Naive B cell (primary cell): ENCODE measurements around the gene SMG7. TPM values are rescaled to one million over a fixed set of nuclear protein-coding genes. Genes with fewer than 3 reads are reported as not detected.
A peak's percentile ranks its signal among the peaks of the same experiment; 100 is the strongest.

ENCODE experiments used
- ATAC-seq, 2 donors: fragments of 150-1000 bp; cut with Tn5 transposase; 2 replicates each; pipeline ENCODE4 v1.10.0; 2021; ENCODE audit warnings: low read depth in 2 of 2, mild to moderate bottlenecking in 2 of 2, moderate library complexity in 2 of 2
- DNase-seq: peaks from one replicate; pipeline ENCODE4 v3.0.0; 2022
- H3K27ac Mint-ChIP-seq, 6 donors: one replicate each; pipeline ENCODE4 v1.8.0; 2020 to 2022; ENCODE audit warnings: mild to moderate bottlenecking in 6 of 6, mixed read lengths in 6 of 6, moderate library complexity in 5 of 6, inconsistent platforms in 2 of 6
- H3K27me3 Mint-ChIP-seq, 3 donors: one replicate each; pipeline ENCODE4 v1.8.0; 2021 to 2022; ENCODE audit warnings: mixed read lengths in 3 of 3, mild to moderate bottlenecking in 1 of 3
- H3K36me3 Mint-ChIP-seq, 2 donors: one replicate each; pipeline ENCODE4 v1.8.0; 2020 to 2022; ENCODE audit warnings: mixed read lengths in 2 of 2, inconsistent platforms in 1 of 2, mild to moderate bottlenecking in 1 of 2
- H3K4me1 Mint-ChIP-seq, 3 donors: one replicate each; pipeline ENCODE4 v1.8.0; 2020 to 2022; ENCODE audit warnings: mixed read lengths in 3 of 3, inconsistent platforms in 1 of 3, mild to moderate bottlenecking in 1 of 3, moderate library complexity in 1 of 3
- H3K4me3 Mint-ChIP-seq, 8 donors: one replicate each; pipeline ENCODE4 v1.8.0; 2020 to 2022; ENCODE audit warnings: mild to moderate bottlenecking in 8 of 8, mixed read lengths in 8 of 8, moderate library complexity in 8 of 8, inconsistent platforms in 2 of 8
- H3K9me3 Mint-ChIP-seq, 7 donors: one replicate each; pipeline ENCODE4 v1.8.0; 2020 to 2022; ENCODE audit warnings: mixed read lengths in 7 of 7, mild to moderate bottlenecking in 5 of 7, inconsistent platforms in 2 of 7, moderate library complexity in 1 of 7
- polyA plus RNA-seq, 6 donors: library from polyadenylated mRNA; unstranded; fragments of 300-500 nt; fragmentation: Illumina TruSeq; gene quantifications; one replicate each; pipeline ENCODE4 v1.2.3, GENCODE V29; 2021; ENCODE audit warnings: low read depth in 6 of 6

SMG7 gene
- polyA plus RNA-seq, 6 donors from 2014 or later = 4.1 to 55.6 (median 31.4) TPM

DNA sequence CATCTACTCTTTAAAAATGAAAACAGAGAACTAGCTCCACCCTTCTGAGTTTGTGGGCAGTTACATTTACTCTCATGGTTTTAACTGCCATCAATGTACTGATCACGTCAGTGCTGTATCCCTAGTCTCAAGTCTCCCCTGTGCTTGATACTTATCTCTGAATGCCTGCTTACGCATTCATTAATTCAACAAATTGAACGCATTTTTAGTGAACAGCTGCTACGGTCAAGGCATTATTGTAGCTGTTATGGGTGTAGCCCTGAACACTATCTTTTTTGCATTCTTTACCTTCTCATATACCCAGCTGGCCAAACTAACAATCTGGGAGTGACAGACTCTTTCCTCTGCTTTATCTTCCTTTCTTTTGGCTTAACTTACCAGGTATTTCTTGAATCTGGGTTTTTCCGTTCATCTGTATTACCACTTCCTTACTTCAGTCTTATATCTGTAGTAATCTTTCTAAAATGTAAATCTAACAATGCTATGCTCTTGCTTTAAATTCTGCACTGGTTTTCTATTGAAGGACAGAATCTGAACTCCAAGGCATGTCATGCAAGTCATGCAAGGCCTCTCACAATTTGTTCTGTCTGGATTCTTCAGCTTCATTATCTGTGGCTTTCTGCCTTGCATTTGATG lies 33.3 kb downstream of the SMG7 start:
- Mint-ChIP-seq H3K27ac (no peak overlapping the region), H3K27me3 (no peaks in the 10 kb centered on the region), H3K9me3 (no peaks in the 10 kb centered on the region), H3K36me3 (no peaks in the 10 kb centered on the region), H3K4me3 (no peak overlapping the region), H3K4me1 (peaks cover 5 to 16% (median 13%) of the 10 kb centered on the region in 3 donors)
- DNase-seq (no peak), ATAC-seq (no peak)

DNA sequence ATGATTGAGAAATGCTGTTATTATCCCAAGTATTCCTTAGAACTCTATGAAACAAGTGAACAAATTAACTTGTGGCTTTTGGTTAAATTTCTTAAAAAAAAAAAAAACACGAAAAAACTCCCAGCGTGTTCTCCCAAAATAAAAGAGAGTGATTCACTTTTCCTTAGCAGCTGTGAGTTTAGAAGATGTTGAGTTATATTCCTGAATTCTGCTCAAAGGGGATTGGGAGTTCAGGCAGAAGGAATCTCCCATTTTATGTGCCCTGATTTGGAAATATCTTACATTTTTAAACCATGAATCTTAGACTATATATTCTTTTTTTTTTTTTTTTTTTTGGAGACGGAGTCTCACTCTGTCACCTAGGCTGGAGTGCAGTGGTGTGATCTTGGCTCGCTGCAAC lies 34.3 kb downstream of the SMG7 start:
- H3K4me1 Mint-ChIP-seq = peaks cover 7 to 19% (median 12%) of the 10 kb centered on the region in 3 donors
- no peak for ATAC-seq
- no peaks in the 10 kb centered on the region for H3K36me3 Mint-ChIP-seq
- peak overlapping the region in 1 of 6 donors; percentile 44 for H3K27ac Mint-ChIP-seq
- no peak for DNase-seq
- no peaks in the 10 kb centered on the region for H3K27me3 Mint-ChIP-seq
- H3K4me3 Mint-ChIP-seq = no peak overlapping the region
- H3K9me3 Mint-ChIP-seq = no peaks in the 10 kb centered on the region

DNA sequence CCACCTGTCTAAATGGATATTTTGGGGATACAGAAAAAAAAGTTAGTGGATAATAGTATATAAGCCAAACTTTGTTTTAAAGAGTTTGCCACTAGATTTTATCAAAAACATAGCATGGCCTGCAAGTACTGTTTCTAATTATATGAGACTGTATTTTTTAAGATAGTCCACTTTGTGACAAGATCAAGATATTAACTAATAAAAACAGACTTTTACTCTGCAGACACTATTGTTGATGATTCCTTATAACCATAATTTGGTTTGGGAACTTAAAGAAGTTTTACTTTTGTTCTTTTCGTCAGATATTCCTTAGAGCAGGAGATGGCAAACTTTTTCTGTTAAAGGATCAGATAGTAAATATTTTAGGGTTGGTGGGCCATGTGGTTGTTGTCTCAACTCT lies 36.4 kb downstream of the SMG7 start:
- Mint-ChIP-seq H3K27ac (no peak overlapping the region), H3K4me1 (peaks cover 11 to 17% (median 14%) of the 10 kb centered on the region in 3 donors), H3K36me3 (no peaks in the 10 kb centered on the region), H3K4me3 (no peak overlapping the region), H3K9me3 (no peaks in the 10 kb centered on the region), H3K27me3 (no peaks in the 10 kb centered on the region)
- ATAC-seq = no peak
- no peak for DNase-seq

DNA sequence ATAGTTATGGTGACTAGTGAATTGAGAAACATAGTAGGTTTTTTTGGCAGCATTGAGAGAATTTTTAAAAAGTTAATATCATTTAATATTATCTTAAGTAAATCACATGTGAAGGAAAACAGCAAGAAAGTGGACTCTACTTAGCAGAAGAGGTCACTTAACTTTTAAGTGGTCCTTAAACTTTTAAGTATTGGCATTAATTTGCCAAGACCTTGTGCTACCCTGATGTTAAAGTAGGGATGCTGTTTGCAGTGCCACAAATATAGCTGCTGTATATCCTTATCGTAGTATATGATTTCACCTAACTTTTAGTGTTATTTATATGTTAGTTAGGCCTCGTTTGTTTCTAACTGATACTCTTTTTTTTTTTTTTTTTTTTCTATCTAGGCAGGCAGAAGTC lies 40.2 kb downstream of the SMG7 start:
- Mint-ChIP-seq H3K27ac (peak overlapping the region in 1 of 6 donors; percentile 47), H3K27me3 (no peaks in the 10 kb centered on the region), H3K4me3 (no peak overlapping the region), H3K4me1 (peaks cover 11 to 17% (median 14%) of the 10 kb centered on the region in 3 donors), H3K9me3 (no peaks in the 10 kb centered on the region), H3K36me3 (no peaks in the 10 kb centered on the region)
- ATAC-seq (no peak), DNase-seq (no peak)

DNA sequence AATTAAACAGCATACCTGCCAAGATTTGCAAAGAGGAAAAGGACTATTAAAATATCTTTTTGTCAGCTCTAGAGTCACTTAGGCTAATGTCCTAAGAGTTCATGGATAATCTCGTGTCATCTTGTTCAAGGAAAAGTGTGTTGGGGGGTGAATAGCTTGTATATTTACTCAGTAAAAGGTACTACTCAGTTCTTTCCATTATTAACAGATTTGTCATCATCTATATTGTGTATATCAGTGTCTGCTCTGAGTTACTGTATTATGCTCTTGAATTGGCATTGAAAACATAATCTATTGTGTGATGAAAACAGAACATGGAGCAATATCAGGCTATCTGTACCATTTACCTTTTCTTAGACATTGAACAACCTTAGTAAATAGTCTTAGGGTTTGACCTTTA lies 41.9 kb downstream of the SMG7 start:
- no peaks in the 10 kb centered on the region for H3K27me3 Mint-ChIP-seq
- H3K27ac Mint-ChIP-seq = no peak overlapping the region
- ATAC-seq (no peak), DNase-seq (no peak)
- no peak overlapping the region for H3K4me3 Mint-ChIP-seq
- H3K4me1 Mint-ChIP-seq = peaks cover 11 to 17% (median 14%) of the 10 kb centered on the region in 3 donors
- peaks cover 0 to 7% of the 10 kb centered on the region in 2 donors for H3K36me3 Mint-ChIP-seq
- no peaks in the 10 kb centered on the region for H3K9me3 Mint-ChIP-seq

DNA sequence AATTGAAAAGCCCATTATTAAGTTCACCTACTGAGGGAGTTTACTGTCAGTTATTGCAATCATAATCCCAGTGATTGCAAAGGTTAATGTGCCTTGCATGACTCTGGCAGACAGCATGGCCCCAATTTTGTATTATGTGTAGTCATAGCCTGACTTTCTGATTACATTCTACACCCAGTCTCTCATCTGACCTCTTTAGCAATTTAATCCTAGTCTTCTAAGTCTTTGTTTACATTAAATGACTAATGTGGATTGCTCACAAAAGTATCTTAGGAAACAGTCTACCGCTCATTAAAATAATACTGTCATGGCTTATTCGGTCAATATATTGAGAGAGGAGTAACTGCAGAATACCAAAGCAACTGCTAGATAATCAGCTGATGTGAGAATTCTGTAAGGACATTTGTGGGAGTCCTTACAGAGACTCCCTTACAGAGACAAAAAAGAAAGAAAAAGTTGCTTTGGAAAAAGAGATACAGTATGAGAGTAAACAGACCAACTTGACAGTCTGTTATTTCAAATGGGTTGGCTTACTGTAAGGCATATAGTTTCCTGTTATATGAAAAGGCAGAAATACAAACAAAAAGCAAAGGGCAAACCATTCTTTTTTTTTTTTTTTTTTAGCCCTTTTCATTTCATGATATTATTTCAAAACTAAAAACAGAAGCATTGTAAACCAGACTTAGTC lies 42.8 kb downstream of the SMG7 start:
- Mint-ChIP-seq H3K27ac (peak overlapping the region in 1 of 6 donors; percentile 5), H3K4me1 (peaks cover 11 to 17% (median 14%) of the 10 kb centered on the region in 3 donors), H3K4me3 (no peak overlapping the region), H3K9me3 (no peaks in the 10 kb centered on the region), H3K27me3 (no peaks in the 10 kb centered on the region), H3K36me3 (peaks cover 0 to 7% of the 10 kb centered on the region in 2 donors)
- ATAC-seq = no peak
- DNase-seq = no peak

DNA sequence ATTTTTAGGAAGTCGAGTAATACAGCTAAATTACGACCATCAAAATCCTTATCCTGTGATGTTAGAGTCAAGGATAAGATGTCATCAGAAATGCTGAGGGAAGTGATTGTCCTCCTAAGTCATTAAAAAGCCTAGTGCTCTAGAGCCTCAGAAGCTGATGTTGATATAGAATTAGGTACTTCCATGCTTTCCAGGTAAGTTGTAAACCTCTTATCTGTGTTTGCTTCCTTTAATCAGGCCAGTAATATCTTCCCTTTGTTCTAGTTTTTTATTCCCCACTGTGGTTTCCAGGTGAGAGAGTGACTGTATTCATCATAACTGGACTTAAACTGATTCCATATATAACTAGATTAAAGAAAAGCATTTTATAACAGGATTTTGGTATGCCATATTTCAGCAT lies 44.4 kb downstream of the SMG7 start:
- H3K27me3 Mint-ChIP-seq = no peaks in the 10 kb centered on the region
- peaks cover 4 to 7% (median 7%) of the 10 kb centered on the region in 3 donors for H3K4me1 Mint-ChIP-seq
- no peaks in the 10 kb centered on the region for H3K9me3 Mint-ChIP-seq
- no peak overlapping the region for H3K4me3 Mint-ChIP-seq
- DNase-seq = no peak
- no peak overlapping the region for H3K27ac Mint-ChIP-seq
- peaks cover 7% of the 10 kb centered on the region in 2 donors for H3K36me3 Mint-ChIP-seq
- no peak for ATAC-seq

DNA sequence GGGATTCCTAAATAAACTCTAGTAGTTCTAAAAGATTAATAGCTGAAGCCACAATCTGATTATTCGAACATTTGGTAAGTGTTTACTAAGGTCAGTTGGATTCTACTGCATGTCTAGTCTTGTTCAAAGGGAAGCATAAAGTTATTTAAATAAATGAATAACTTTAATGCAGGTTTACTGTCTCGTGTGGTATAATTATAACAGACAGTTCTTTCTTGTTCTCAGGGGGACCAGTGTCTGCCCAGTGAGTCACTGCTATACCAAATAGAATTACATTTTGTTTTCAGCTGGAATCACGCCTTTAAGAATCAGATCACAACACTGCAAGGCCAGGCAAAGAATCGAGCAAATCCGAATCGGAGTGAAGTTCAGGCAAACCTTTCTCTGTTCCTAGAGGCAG lies 45.1 kb downstream of the SMG7 start:
- ATAC-seq (no peak), DNase-seq (no peak)
- H3K36me3 Mint-ChIP-seq = peaks cover 7 to 10% of the 10 kb centered on the region in 2 donors
- H3K4me1 Mint-ChIP-seq = peaks cover 0 to under 1% (median 0%) of the 10 kb centered on the region in 3 donors
- H3K4me3 Mint-ChIP-seq = no peak overlapping the region
- H3K9me3 Mint-ChIP-seq = no peaks in the 10 kb centered on the region
- no peaks in the 10 kb centered on the region for H3K27me3 Mint-ChIP-seq
- no peak overlapping the region for H3K27ac Mint-ChIP-seq

DNA sequence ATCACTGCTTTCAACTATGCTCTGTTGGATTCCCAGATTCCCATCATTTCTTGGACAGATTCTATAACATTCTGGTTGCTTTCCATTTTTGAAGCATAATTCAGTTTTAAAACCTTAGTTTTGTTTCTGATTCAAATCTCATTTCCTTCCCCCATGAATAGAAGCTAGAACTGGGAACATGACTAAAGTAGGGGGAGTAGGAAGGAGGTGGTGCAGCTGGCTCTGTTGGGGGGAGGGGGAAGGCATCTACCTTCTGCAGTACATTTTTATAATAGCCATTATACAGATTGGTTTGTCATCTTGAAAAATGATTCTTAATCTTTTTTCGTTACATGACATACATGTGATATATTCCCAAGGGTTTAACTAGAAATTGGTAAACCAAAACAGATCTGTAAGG lies 48.1 kb downstream of the SMG7 start:
- Mint-ChIP-seq H3K4me3 (no peak overlapping the region), H3K27me3 (no peaks in the 10 kb centered on the region), H3K27ac (peak overlapping the region in 2 of 6 donors; percentile 34 to 46), H3K4me1 (no peaks in the 10 kb centered on the region), H3K36me3 (peaks cover 10 to 15% of the 10 kb centered on the region in 2 donors), H3K9me3 (no peaks in the 10 kb centered on the region)
- no peak for DNase-seq
- ATAC-seq = no peak

DNA sequence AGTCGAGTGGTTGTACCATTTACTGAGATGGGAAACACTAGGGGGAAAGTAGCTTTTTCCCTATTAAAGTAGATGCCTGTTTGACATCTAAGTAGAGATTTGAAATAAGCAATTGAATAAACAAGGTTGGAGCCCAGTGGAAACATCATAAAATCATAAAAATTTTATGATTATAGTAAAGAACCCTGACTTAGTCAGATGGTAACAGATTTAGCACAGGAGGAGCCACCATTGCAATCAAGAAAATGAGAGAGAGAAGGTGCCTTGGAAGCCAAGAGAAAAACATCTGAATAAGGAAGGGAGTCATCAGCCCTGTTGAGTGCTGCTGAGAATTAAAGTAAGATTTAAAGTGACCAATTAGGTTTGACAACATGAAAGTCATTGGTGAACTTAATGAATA lies 49.8 kb downstream of the SMG7 start:
- Mint-ChIP-seq H3K9me3 (no peaks in the 10 kb centered on the region), H3K4me3 (no peak overlapping the region), H3K4me1 (no peaks in the 10 kb centered on the region), H3K27me3 (no peaks in the 10 kb centered on the region), H3K27ac (no peak overlapping the region), H3K36me3 (peaks cover 14 to 18% of the 10 kb centered on the region in 2 donors)
- DNase-seq = no peak
- no peak for ATAC-seq

DNA sequence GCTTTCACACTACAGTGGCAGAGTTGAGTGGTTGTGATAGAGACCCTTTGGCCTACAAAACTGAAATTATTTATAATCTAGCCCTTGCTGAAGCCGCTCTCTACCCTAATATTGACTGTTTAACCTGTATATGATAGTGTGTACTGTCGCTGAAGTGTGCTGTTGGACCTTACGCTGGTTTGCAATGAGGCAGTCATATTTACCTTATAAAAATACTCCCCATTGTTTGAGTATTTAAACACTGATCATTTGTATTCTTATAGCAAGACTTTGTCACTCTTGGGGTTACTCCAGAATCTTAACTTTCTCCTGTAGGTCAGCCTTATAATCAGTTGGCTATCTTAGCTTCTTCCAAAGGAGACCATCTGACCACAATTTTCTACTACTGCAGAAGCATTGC lies 56.3 kb downstream of the SMG7 start:
- Mint-ChIP-seq H3K27me3 (no peaks in the 10 kb centered on the region), H3K36me3 (peaks cover 12 to 16% of the 10 kb centered on the region in 2 donors), H3K9me3 (no peaks in the 10 kb centered on the region), H3K27ac (no peak overlapping the region), H3K4me1 (no peaks in the 10 kb centered on the region), H3K4me3 (no peak overlapping the region)
- DNase-seq (no peak), ATAC-seq (no peak)

DNA sequence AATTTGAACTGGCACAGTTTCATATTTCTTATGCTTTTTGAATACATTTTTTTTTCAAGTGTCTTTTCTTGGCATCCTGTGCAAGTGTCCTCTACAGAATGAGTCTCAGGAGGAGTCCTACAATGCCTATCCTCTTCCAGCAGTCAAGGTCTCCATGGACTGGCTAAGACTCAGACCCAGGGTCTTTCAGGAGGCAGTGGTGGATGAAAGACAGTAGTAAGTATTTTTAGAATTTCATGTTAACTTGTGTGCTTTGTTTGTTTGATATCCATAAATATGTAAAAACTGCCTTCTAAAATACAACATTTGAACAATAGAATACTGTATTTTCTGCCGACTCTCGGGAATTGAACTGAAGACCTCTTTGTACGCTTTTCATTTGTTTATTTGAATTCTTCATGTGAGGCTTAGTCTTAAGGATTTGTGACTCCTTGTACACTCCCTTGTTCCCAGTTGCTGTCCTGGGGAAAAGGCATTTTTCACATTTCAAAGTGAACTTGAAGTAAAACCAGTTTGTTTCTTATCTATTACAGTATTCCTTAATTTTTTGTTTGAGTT lies 61.4 kb downstream of the SMG7 start:
- DNase-seq (no peak), ATAC-seq (no peak)
- Mint-ChIP-seq H3K4me3 (no peak overlapping the region), H3K9me3 (no peaks in the 10 kb centered on the region), H3K36me3 (peaks cover 8 to 24% of the 10 kb centered on the region in 2 donors), H3K4me1 (peaks cover 0 to 4% (median 0%) of the 10 kb centered on the region in 3 donors), H3K27ac (no peak overlapping the region), H3K27me3 (no peaks in the 10 kb centered on the region)

DNA sequence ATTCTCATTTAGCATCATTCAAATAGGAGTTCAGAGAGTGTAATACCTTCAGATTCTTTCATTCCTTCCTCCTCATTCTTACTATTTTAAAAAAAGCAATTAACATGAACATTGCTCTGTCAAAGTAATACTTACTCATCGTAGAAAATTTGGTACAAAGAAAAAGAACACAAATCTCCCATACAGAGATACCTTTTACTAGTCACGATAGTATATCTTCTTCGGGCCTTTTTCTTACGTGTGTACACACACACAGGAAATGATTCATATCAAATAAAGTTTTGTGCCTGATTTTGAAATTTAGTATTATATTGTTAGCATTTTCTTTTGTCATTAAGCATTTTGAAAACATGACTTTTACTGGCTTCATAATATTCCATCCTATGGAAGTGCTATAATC lies 65.1 kb downstream of the SMG7 start:
- Mint-ChIP-seq H3K36me3 (peaks cover 36 to 42% of the 10 kb centered on the region in 2 donors), H3K9me3 (no peaks in the 10 kb centered on the region), H3K27ac (no peak overlapping the region), H3K4me3 (no peak overlapping the region), H3K27me3 (no peaks in the 10 kb centered on the region), H3K4me1 (peaks cover 0 to 9% (median 0%) of the 10 kb centered on the region in 3 donors)
- ATAC-seq (no peak), DNase-seq (no peak)

DNA sequence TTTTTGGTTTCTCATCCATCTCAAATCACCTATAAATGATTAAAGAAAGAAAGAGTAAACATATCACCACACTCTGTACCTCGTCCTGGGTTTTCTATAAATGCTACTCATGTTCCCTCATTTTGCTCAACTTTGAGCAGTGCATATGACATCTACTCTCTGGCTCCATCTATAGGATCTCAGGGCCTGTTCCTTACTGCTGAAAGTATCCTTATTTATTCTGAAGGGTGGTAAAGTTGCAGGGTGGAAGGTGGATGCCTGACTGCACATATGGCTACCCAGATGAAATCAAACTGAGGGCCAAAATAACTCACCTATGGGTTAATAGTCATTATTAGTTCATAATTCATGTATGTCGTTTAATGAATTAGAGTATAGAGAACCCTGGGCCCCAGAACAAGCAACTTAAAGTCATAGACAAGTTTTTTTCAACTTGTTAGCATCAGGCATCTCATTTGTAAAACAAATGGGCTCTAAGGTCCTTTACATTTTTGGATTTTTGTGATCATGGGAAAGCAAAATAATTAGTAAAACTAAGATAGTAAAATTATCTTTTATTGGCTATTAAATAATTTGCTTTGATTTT lies 71.4 kb downstream of the SMG7 start:
- H3K27ac Mint-ChIP-seq = peak overlapping the region in 3 of 6 donors; percentile 6 to 43 (median 12)
- H3K9me3 Mint-ChIP-seq = no peaks in the 10 kb centered on the region
- H3K4me1 Mint-ChIP-seq = peaks cover 18 to 21% (median 20%) of the 10 kb centered on the region in 3 donors
- H3K27me3 Mint-ChIP-seq = no peaks in the 10 kb centered on the region
- H3K4me3 Mint-ChIP-seq = no peak overlapping the region
- H3K36me3 Mint-ChIP-seq = peaks cover 28 to 55% of the 10 kb centered on the region in 2 donors
- ATAC-seq = peak; percentile 79 to 82
- peak; percentile 27 for DNase-seq
